GM12873 (cell line): ENCODE measurements around the gene STARD10.

Experiments
- CTCF ChIP-seq: IDR thresholded peaks from 2 replicates; pipeline ENCODE4 v1.5.1; 2012; ENCODE audit warnings: low read depth, mild to moderate bottlenecking, moderate library complexity, low read length, control low read depth; ENCODE audit not compliant: insufficient read depth; ENCODE audit errors: missing control alignments

The STARD10 gene

GRCh38 chr11:72720784-72721183, 73.1 kb downstream of the STARD10 start:
- TF ChIP-seq CTCF: no peak

GRCh38 chr11:72720047-72720446, 73.8 kb downstream of the STARD10 start:
- TF ChIP-seq CTCF: no peak

GRCh38 chr11:72719551-72719950, 74.3 kb downstream of the STARD10 start:
- TF ChIP-seq CTCF: no peak

GRCh38 chr11:72719144-72719543, 74.7 kb downstream of the STARD10 start:
- TF ChIP-seq CTCF: no peak

GRCh38 chr11:72718101-72718501, 75.7 kb downstream of the STARD10 start:
- no peak for TF ChIP-seq CTCF

GRCh38 chr11:72716788-72717435, 76.9 kb downstream of the STARD10 start:
- TF ChIP-seq CTCF: no peak

- TF ChIP-seq CTCF: no peak
Measured at GRCh38 chr11:72716290-72716689, 77.6 kb downstream of the STARD10 start.

- TF ChIP-seq CTCF: no peak
Measured at GRCh38 chr11:72712841-72713240, 81.0 kb downstream of the STARD10 start.
